ENCODE results near the gene CORT. TPM values are rescaled to one million over a fixed set of nuclear protein-coding genes. Genes with fewer than 3 reads are reported as not detected.
A peak's percentile ranks its signal among the peaks of the same experiment; 100 is the strongest.

Gene CORT
- total RNA-seq, 1 donor from 2014 or later, result 0.26 TPM

GRCh38 chr1:10489291-10490055 lies 39.6 kb downstream of the CORT start:
- DNase-seq (ENCODE audit: low read depth), result no peak
- no peak for TF ChIP-seq CTCF (IDR thresholded peaks at IDR 0.05; ENCODE audit: insufficient read depth, low read length, severe bottlenecking)
- Histone ChIP-seq H3K36me3 (ENCODE audit: control insufficient read depth, insufficient read depth, low read length) (peaks cover 1% of the 10 kb centered on the region), H3K27me3 (ENCODE audit: control insufficient read depth, insufficient read depth, low read length) (no peaks in the 10 kb centered on the region), H3K4me3 (ENCODE audit: low read depth, low read length) (no peak overlapping the region)
- FAIRE-seq, result no peak

GRCh38 chr1:10490286-10490970 lies 40.6 kb downstream of the CORT start:
- H3K4me3 ChIP-seq (ENCODE audit: low read depth, low read length), result no peak overlapping the region
- H3K36me3 ChIP-seq (ENCODE audit: control insufficient read depth, insufficient read depth, low read length), result peaks cover 1% of the 10 kb centered on the region
- TF ChIP-seq CTCF (IDR thresholded peaks at IDR 0.05; ENCODE audit: insufficient read depth, low read length, severe bottlenecking), result no peak
- no peak for DNase-seq (ENCODE audit: low read depth)
- no peaks in the 10 kb centered on the region for H3K27me3 ChIP-seq (ENCODE audit: control insufficient read depth, insufficient read depth, low read length)
- FAIRE-seq, result no peak

- no peak for DNase-seq (ENCODE audit: low read depth)
- Histone ChIP-seq H3K27me3 (ENCODE audit: control insufficient read depth, insufficient read depth, low read length) (no peaks in the 10 kb centered on the region), H3K36me3 (ENCODE audit: control insufficient read depth, insufficient read depth, low read length) (peaks cover 3% of the 10 kb centered on the region), H3K4me3 (ENCODE audit: low read depth, low read length) (no peak overlapping the region)
- FAIRE-seq, result no peak
- TF ChIP-seq CTCF (IDR thresholded peaks at IDR 0.05; ENCODE audit: insufficient read depth, low read length, severe bottlenecking), result no peak
Observed at GRCh38 chr1:10494418-10494753, 44.6 kb downstream of the CORT start.

GRCh38 chr1:10494754-10495474 lies 45.1 kb downstream of the CORT start:
- DNase-seq (ENCODE audit: low read depth) (peak; percentile 66), FAIRE-seq (no peak)
- H3K27me3 ChIP-seq (ENCODE audit: control insufficient read depth, insufficient read depth, low read length), result no peaks in the 10 kb centered on the region
- peak; percentile 92 for TF ChIP-seq CTCF (IDR thresholded peaks at IDR 0.05; ENCODE audit: insufficient read depth, low read length, severe bottlenecking)
- peak overlapping the region; percentile 11 for H3K4me3 ChIP-seq (ENCODE audit: low read depth, low read length)
- H3K36me3 ChIP-seq (ENCODE audit: control insufficient read depth, insufficient read depth, low read length), result peaks cover 2% of the 10 kb centered on the region

- DNase-seq (ENCODE audit: low read depth), result no peak
- Histone ChIP-seq H3K4me3 (ENCODE audit: low read depth, low read length) (peak overlapping the region; percentile 9), H3K36me3 (ENCODE audit: control insufficient read depth, insufficient read depth, low read length) (peaks cover 2% of the 10 kb centered on the region), H3K27me3 (ENCODE audit: control insufficient read depth, insufficient read depth, low read length) (no peaks in the 10 kb centered on the region)
- no peak for FAIRE-seq
- TF ChIP-seq CTCF (IDR thresholded peaks at IDR 0.05; ENCODE audit: insufficient read depth, low read length, severe bottlenecking), result no peak
Observed at GRCh38 chr1:10495475-10495817, 45.6 kb downstream of the CORT start.

Measured in bronchial epithelial cell (primary cell).